GM19395 (cell line): ENCODE results near the gene AP2B1.
"Not testable (repeated sequence)": the region's sequence is repeated elsewhere in the genome, so short reads cannot be mapped to it uniquely, and the experiment has no call there.

ENCODE experiments used
- ATAC-seq: cut with Tn5 transposase; IDR thresholded peaks from one replicate; pipeline ENCODE4 v1.9.1; 2021; ENCODE audit warnings: mild to moderate bottlenecking, moderate library complexity; ENCODE audit not compliant: unreplicated experiment

AP2B1 gene

DNA sequence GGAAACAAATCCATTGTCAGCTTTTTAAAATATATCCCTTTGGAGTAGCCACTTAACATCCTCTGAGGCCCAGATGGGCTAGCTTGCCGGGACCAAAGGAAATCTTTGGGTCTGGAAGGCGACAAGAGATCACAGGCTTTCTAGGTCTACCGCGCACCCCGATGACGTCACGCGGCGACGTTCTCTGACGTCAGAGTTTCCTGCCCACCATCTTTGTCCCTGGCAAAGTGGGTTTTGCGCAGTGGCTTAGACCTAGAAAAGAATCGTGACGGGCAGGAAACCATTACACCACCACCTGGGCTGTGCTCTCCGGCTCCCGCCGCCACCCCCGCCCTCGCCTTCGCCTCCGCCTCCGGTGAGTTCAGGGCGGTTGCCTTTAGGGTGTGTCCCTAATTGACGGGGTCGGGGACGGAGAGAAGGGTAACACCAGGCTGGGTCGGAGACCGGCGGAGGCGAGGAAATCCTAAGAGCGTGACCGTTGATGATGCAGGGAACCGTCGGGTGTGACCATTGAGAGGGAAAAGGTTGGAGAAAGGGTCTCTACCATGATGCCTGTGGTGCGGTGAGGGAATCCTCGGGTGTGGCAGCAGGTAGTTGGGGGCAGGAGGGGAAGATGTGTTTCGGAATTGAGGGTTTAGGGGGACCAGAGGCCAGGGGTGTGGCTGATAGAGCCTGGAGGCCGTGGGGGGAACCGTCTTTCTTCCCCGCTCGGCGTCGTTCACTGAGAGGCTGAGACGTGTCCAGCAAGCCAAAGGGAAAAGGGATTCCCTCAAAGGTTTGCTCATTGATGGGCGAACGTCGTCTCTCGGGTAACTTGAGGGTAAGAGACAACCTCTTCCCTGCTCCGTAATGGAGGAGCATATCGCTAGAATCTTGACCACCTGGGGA is at the start of gene AP2B1:
TSS of gene AP2B1 (plus strand) at position 249 of the 888 bp plus-strand sequence. CDS start 6,709 bp downstream, outside the sequence.
- ATAC-seq: peak; percentile 87

DNA sequence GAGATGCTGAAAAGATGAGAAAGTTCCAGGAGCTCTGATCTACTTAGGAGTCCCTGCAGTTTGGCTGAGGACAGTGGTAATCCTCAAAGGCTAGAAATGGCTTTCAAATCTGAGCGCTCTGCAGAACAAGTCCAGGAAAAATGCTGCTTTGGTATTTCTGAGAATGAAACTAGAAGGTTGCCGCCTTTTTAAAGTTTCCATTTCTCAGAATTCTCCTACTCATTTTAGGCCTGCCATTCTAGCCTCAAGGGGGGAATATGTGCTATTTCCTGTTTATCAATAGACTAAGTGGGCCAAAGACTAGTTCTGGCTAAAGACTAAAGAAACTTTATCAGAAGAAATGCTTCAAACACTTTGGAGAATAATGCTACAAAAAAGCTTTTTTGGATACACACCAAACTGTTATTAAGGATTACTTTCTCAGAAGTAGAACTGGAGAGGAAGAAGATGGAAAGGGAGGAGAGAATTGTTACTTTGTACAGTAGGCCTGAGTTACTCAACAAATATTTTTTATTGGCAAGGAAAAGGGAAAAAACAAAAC is 49.5 kb upstream of the AP2B1 start, which contains the start of gene SLFN12L:
TSS of gene SLFN12L (minus strand) at position 78 of the 541 bp plus-strand sequence. CDS start 15,314 bp downstream, outside the sequence.
- no peak for ATAC-seq

DNA sequence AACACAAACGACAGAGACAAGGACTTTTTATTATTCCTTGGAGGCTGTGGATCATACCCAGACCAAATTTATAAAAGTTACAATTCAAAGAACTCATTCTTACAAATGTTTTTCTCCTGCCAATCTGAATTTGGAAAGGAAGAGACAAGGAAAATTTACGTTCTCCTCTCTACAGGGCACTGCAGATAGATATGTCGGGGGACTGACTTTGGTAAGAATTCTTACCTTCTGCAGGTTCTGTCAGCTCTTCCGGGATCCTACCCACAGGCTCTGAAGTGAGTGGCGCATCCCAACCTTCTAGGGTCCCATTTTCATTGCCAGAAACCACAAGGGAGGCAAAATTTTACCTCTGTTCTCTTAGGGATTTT is 47.5 kb upstream of the AP2B1 start:
- no peak for ATAC-seq

DNA sequence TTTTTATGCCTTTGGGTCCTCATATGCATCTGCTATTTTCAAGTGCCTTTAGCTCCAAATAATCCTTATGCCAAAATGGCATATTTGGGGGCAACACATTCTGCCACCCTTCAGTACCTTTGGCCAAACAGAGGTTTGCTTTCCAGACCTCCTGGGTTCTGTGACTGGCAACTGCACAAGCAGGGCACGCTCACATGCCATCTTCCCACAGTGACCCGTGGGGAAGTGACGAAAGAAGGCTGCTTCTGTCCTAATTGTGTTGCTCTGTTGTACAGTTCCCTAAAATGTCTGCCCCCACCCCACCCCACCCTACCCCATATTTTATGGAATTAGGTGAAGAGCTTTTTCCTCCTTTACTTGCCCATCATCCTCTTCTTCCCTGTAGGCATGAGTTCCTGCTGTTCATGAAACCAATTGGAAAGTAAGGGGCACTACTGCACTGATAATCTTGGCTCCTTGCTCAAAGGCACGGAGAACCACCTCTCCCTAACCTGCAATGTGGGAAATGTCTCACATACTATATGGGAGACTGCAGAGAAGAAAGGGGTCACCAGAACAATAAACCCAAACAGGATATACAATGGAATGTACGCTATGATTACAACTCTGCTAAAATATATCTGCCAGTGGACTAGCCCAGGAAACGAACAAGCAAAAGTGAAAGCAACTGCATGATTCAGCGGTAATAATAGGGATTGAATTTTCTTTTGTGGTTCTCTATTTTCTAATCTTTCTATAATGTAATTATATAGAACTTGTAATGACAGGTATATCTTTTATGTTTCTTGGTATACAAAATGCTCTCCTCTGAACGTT is 46.3 kb upstream of the AP2B1 start:
- ATAC-seq: no peak

DNA sequence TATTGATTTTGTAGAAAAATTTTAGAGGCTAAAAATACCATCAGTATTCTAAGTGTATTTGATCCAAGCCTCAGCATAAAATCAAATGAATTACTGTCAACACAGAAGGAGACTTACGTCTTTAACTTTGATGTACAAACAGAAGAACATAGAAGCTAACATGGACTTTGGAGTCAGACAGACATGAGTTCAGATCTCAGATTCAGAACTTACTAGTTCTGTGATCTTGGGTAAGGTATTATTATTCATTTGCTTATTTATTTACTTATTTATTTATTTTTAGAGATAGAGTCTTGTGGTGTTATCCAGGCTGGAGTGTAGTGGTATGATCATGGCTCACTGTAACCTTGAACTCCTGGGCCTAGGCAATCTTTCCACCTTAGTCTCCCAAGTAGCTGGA is 45.7 kb upstream of the AP2B1 start:
- ATAC-seq: no peak

DNA sequence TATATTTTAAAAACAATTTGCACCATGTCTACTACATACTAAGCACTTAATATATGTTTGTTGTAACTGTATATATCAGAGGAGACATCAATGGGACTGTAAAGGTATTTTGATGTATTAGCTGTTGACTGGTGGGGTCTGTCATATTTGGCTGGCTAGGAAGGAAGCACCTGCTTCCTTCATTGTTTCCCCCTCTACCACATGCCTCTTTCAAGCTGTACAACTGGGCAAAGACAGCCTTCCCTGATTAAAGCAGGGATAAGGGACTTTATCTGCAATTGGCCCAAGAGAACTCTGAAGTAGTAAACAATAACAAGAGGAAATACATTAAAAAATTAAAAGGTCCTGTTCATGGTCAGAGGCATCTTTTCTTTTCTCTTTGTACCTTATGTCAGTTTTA is 44.1 kb upstream of the AP2B1 start:
- no peak for ATAC-seq

DNA sequence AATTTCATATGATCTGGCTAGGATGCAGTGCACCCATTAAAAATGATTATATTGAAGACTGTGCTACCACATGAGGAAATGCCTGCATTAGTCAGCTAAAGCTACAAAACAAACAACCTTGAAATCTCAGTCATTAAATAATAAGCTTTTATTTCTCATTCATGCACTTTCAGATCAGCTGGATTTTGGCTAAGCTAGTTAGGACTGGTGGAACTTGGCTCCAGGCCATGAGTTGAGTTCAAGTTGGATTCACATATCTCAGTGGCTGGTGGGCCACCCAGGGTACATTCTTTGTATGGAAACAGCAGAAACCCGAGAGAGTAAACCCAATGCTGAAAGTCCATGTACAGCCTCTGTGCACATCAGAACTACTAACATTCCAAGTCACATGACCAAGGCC is 43.3 kb upstream of the AP2B1 start:
- no peak for ATAC-seq

DNA sequence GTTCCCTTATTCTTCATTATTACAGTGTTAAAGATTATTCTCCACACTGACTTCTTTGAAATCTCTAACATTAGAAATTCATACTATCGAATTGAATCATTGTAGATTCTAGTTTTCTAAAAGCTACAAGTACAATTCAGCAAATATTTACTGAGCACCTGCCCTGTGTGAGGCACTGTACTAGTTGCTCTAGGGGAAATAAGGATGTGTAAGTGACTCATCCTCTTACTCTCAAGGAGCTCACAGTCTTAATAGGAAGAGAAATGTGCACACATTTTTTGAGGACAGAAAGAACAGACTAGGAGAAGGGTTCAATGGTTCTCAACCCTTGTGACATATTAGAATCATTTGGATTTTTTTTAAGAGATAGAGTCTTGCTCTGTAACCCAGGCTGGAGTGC is 42.0 kb upstream of the AP2B1 start:
- ATAC-seq: no peak

DNA sequence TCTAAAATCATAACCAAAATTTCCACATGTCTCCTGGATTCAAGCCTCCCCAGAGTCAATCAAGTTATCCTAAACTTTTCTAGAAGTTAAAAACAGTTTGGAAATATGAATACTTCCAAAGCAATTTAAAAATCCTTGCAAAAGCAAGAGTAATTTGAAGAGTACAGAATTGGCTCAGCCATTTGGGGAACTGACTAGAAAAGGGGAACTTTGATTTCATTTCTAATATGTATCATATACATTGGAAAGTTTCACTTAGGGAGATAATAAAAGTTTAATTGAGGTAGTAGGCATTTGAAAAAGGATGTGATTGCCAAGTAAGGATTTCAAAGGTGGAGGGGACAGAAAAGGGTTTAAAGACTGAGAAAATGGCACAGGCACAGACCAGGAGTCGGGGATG is 40.6 kb upstream of the AP2B1 start:
- ATAC-seq: no peak

DNA sequence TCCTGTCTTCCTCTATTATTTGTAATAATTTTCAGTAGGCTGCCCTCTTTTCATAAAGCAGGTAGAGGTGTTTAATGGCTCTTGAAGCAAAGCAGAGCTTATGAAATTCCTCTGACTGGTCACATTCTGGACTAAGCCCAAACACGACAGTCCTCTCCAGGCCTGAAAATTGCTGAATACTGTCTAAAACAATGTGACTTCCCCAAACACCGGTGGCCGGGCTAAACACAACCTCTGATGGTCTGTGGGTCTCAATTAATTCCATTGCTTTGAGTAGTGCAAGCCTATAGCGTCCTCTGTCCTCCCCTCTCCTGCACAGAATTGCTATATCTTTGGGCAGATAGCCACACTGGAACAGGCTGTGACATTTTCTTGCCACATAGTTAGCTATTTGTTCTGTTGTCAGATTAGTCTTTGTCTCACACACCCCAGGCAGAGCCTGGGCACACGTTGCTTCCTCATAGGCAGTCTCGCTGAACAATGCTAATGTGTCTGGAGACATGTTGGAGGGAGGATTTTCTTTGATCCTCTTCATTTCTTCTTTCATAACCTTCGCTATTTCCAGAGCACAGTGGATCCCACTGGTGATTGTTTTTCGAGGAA is 38.8 kb upstream of the AP2B1 start:
- no peak for ATAC-seq

DNA sequence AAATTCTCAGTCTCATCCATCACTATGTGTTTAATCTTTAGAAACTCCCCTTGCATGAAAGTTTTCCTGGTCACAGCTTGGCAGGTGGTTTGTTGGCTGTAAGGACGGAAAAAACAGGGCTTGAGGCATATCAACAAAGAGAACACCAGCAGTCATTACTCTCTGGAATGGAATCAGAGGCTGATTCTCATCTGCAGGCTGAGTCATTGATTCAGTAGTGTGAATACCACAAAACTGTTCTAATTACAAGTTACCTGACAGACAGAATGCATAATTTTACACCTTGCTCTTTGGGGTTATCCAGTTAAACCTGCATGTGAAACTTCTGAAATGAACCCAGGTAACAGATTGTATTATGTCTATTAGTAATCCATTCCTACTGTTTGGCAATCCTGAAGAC is 38.1 kb upstream of the AP2B1 start:
- no peak for ATAC-seq

DNA sequence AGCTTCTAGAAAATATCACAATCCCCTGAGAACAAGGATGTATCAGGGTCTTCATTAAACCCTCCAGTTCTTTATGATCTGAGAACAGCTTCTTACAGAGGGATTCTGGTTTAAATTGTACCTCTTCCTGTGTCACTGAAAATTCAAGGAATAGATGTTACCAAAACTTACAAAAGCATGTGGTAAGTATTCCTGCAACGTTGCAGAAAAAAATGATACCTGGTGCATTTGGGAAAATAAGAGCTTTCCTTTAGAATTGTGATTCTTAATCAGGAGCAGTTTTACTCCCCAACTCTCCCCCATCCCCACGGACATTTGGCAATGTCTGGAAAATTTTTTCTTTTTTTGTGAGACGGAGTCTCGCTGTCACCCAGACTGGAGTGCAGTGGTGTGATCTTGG is 33.8 kb upstream of the AP2B1 start:
- ATAC-seq: no peak

DNA sequence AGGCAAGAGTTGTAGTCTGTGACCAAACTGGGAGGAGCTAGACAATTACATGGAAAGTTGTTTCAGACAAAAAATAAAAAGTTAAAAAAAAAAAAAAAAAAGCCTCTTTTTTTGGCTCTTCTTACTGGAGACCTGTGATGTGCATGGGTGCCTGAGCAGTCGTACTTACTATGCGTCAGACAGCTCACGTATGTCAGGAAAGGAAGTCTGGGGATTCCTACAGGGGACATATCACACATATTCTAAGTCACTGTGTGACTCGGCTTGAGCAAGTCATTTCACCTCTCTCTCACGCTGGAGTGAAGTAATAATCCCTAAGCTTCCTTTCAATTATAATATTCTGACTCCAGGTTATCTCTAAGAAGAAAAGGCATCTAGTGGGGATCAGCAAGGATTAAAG is 32.5 kb upstream of the AP2B1 start:
- no peak for ATAC-seq

DNA sequence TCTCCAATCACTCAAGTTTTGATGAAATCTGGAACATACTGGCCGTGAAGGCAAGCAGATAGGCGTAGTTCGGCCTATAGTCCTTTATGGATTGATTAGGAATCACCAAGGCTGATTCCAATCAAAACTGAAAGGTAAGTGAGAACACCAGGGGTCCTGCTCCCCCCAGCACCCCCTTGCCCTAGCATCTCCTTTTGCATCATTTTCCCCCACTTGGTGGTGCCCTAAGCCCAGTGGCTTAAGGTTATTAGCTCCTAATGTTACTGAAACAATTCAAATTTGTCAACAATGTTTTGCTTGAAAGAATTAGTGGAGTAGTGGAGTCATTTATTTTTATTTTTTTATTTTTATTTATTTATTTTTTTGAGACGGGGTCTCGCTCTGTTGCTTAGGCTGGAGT is 31.4 kb upstream of the AP2B1 start:
- ATAC-seq: no peak

DNA sequence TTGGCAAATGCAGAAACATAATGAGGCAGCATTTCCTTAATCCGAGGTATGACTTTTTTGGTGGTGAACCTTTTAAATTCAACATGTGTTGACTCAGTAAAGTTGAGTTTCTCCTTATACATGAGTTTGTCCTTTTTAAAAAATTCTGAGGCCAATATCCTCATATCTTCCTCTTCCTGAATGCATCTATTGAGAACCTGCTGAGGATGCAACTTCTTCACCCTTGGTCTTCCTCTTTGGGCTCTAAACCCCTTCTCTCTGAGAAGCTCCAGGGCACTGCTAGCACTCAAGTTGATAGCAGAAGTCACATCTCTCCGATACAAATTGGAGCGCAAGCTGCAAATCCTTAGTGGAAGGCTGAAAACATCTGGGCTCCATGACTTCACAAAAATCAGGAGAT is 29.8 kb upstream of the AP2B1 start:
- ATAC-seq: no peak

DNA sequence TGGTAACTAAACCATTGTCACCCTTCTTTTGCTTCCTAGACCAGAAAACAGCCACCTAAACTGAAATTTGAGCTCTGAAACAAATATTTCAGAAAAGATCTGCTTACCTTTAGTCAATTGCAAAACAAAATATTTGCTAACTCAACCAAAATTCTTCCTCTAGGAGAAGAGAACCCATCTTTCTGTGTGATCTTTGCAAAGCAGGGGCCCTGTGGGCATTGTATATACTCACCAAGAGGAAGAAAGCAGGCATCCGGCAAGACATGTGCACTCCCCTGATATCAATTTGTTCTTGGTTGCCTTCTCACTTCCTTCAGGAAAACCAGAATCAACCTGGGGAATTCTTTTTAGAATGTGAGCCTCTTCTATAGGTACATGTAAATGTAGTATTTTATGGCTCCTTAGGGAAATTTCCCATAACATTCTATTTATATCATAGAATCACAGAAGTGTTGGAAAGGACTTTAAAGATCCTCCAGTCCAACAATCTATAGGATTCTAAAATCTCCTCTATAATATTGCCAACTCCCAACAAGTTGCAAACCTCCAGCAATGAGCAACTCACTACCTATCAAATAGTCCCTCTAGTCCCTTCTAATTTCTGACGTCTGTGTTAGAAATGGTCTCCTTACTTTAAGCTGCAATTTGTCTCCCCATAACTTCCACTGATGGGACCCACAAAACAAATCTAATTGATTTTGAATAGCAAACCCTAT is 27.5 kb upstream of the AP2B1 start:
- no peak for ATAC-seq

DNA sequence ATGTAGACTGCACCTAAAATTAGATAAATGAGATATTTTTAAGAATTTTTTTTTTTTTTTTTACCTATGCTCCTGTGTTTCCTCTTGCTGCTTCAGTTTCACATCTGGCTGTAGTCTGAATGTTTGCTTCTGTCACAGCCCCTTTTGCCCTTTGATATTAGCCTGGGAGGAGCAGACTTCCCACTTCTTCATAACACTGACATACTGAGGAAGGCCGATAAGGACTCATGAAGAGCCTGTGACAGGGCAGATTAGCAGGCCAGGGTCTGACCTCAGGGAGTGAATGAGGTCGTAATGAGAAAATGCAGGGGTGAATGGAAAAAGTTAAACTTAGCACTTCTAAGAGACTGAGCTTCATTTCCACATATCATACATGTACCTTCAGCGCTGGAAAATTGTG is 26.4 kb upstream of the AP2B1 start, which contains the start of gene SLFN14:
TSS of gene SLFN14 (minus strand) at position 117 of the 400 bp plus-strand sequence. CDS start 2,757 bp downstream, outside the sequence.
- ATAC-seq: no peak

DNA sequence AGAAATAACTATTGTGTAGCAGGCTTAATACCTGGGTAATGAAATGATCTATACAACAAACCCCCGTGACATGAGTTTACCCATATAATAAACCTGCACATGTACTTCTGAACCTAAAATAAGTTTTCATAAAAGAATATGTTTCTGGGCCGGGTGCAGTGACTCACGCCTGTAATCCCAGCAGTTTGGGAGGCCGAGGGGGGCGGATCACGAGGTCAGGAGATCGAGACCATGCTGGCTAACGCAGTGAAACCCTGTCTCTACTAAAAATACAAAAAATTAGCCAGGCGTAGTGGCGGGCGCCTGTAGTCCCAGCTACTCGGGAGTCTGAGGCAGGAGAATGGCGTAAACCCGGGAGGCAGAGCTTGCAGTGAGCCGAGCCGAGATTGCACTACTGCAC is 23.9 kb upstream of the AP2B1 start:
- not testable (repeated sequence) for ATAC-seq

DNA sequence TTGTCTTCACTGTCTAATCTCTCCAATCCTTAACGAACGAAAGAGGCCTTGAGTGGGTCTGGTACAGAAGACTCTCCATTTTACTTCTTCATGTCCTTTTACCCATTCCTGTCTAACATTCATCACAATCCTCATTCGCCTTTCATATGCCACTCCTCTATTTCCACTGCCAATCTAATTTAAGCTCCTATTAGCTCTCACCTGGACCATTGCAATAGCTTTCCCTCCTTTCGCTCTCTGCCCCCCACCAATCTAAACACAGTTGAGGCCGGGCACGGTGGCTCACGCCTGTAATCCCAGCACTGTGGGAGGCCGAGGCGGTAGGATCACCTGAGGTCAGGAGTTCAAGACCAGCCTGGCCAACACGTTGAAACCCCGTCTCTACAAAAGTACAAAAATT is 20.2 kb upstream of the AP2B1 start:
- no peak for ATAC-seq

DNA sequence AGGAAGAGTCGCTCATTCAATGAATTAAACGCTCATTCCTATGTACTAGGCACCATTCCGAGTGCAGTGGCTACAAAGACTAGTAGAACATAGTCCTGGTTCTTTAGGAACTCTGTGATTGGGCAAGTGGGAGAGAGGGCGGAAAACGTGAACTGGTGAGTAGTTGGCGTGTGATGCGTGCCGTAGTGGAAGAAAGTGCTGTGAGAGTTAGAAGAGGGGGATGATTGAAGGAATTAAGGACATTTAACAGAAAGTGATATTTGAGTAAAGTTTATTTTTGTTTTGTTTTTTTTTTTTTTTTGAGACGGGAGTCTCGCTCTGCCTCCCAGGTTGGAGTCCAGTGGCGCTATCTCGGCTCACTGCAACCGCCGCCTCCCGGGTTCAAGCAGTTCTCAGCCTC is 18.6 kb upstream of the AP2B1 start:
- no peak for ATAC-seq

DNA sequence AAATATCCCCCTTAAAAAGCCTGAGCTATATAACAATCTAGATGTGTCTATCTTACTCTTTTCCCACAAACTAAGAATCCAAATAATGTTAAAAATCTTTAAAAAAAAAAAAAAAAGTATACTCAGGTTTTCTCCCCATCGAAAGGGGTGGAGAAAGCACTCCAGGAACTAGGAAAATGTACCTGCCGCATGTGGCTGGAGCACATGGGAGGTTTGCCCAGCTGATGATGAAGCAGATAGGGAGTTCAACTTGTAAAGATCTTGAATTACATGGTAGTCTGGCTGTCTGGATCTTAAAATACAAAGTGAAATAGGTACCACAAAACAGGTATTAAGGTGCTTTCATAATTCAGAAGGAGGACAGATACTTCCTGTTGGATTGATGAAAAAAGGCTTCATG is 17.7 kb upstream of the AP2B1 start:
- ATAC-seq: no peak
